Upper lobe of left lung (tissue), 6 donors: ENCODE results near the gene ANKS3. TPM values are rescaled to one million over a fixed set of nuclear protein-coding genes. Genes with fewer than 3 reads are reported as not detected.

Experiments used
- ATAC-seq, 2 donors: fragments of 200-7000 bp; cut with Tn5 transposase; one replicate each; pipeline ENCODE4 v1.9.1; 2022; ENCODE audit warnings: mild to moderate bottlenecking in 2 of 2, moderate library complexity in 2 of 2; ENCODE audit not compliant: low FRiP score in 2 of 2
- DNase-seq, 2 donors: peaks; one replicate each; pipeline ENCODE4 v3.0.0-alpha.2; 2019 to 2020
- H3K27ac ChIP-seq, 4 donors: fragments of 200-600 bp; sonication (generic); one replicate each; pipeline ENCODE4 v1.5.1; 2016 to 2019
- H3K27me3 ChIP-seq, 4 donors: fragments of 200-600 bp; sonication (generic); one replicate each; pipeline ENCODE4 v1.5.1; 2017 to 2019
- H3K36me3 ChIP-seq, 4 donors: fragments of 200-600 bp; sonication (generic); one replicate each; pipeline ENCODE4 v1.5.1; 2016 to 2019
- H3K4me1 ChIP-seq, 4 donors: fragments of 200-600 bp; sonication (generic); one replicate each; pipeline ENCODE4 v1.5.1; 2018 to 2019
- H3K4me3 ChIP-seq, 4 donors: fragments of 200-600 bp; sonication (generic); one replicate each; pipeline ENCODE4 v1.5.1; 2017 to 2019; ENCODE audit warnings: mild to moderate bottlenecking in 2 of 4, moderate library complexity in 1 of 4
- H3K9me3 ChIP-seq, 4 donors: fragments of 200-600 bp; sonication (generic); one replicate each; pipeline ENCODE4 v1.5.1; 2018 to 2019
- CTCF ChIP-seq, 6 experiments: fragments of 450-650 bp in 4 of 6; fragments of 200-600 bp in 2 of 6; sonication (generic) in 2 of 6; IDR thresholded peaks; one replicate each; pipeline ENCODE4 v1.5.1; 2016 to 2019; ENCODE audit warnings: antibody characterized with exemption in 6 of 6
- EP300 ChIP-seq, 4 donors: sonication (generic); formaldehyde crosslinking; IDR thresholded peaks; one replicate each; pipeline ENCODE4 v1.5.1; 2017; ENCODE audit warnings: antibody characterized with exemption in 4 of 4, control low read depth in 2 of 4
- POLR2A ChIP-seq, 4 donors: fragments of 450-650 bp; IDR thresholded peaks; one replicate each; pipeline ENCODE4 v1.5.1; 2016 to 2017; ENCODE audit warnings: antibody characterized with exemption in 4 of 4, mild to moderate bottlenecking in 2 of 4
- POLR2AphosphoS5 ChIP-seq, 2 donors: sonication (generic); formaldehyde crosslinking; IDR thresholded peaks; one replicate each; pipeline ENCODE4 v1.5.1; 2017; ENCODE audit warnings: antibody characterized with exemption in 2 of 2
- WGBS, 2 donors: methylation state at CpG; one replicate each; pipeline ENCODE4 v1.1.5; 2017 to 2018; 5-methylcytosine and 5-hydroxymethylcytosine counted together
- total RNA-seq, 6 donors: library from RNA; depleted of rRNA in 4 of 6; stranded (reverse); fragments of >200 nt in 4 of 6; gene quantifications; one replicate each; pipeline versions ENCODE4 v1.1.0 to v1.2.1, GENCODE V29; 2016 to 2021
- donor health status: DM: no; HTN: no; CAD: no; lungs with moderate emphysema.
- donor health status: DM: no; HTN: yes; CAD: no; lungs with severe emphysema.

ANKS3 gene
- total RNA-seq, 6 donors from 2014 or later = 17.9 to 67.1 (median 20.0) TPM

GRCh38 chr16:4729876-4730275 is 4.2 kb downstream of the ANKS3 start:
- Histone ChIP-seq H3K27ac (no peak overlapping the region), H3K9me3 (no peaks in the 10 kb centered on the region), H3K4me3 (no peak overlapping the region), H3K27me3 (no peaks in the 10 kb centered on the region), H3K36me3 (peaks cover 8 to 45% (median 34%) of the 10 kb centered on the region in 4 donors), H3K4me1 (peaks cover 4 to 14% (median 5%) of the 10 kb centered on the region in 4 donors)
- DNase-seq (no peak), ATAC-seq (no peak)
- 94 to 99% methylated on average over 14 to 15 of the region's 15 CpGs for WGBS, 2 donors
- TF ChIP-seq POLR2AphosphoS5 (IDR thresholded peaks at IDR 0.05) (no peak), CTCF (IDR thresholded peaks at IDR 0.05) (no peak), POLR2A (IDR thresholded peaks at IDR 0.05) (no peak), EP300 (IDR thresholded peaks at IDR 0.05) (no peak)

DNA sequence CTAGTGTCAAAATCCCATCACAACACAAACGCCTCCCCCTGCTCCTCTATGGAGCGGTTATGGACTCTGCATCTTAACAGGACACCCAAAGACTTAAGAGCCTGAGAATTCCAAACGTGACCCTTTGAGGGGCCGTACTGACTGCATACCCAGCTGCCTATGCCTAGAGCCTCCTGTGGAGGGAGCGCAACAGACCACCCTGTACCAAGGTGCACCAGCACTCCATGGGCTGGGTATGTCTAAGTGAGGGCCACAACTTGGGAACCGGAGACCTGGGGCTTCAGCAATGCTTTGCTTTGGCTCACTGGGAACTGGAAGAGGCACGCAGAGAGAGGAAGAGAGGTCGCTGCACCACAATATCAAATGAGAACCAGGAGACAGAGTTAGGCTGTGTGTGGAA is 5.4 kb downstream of the ANKS3 start:
- TF ChIP-seq EP300 (IDR thresholded peaks at IDR 0.05) = no peak
- TF ChIP-seq POLR2AphosphoS5 (IDR thresholded peaks at IDR 0.05) = no peak
- no peak for TF ChIP-seq CTCF (IDR thresholded peaks at IDR 0.05)
- no peak for TF ChIP-seq POLR2A (IDR thresholded peaks at IDR 0.05)
- peaks cover 8 to 56% (median 34%) of the 10 kb centered on the region in 4 donors for H3K36me3 ChIP-seq
- H3K4me1 ChIP-seq = peaks cover 3 to 9% (median 5%) of the 10 kb centered on the region in 4 donors
- H3K27ac ChIP-seq = no peak overlapping the region
- H3K4me3 ChIP-seq = no peak overlapping the region
- no peaks in the 10 kb centered on the region for H3K27me3 ChIP-seq
- H3K9me3 ChIP-seq = no peaks in the 10 kb centered on the region
- DNase-seq = no peak
- 91 to 98% methylated on average over 6 to 8 of the region's 8 CpGs for WGBS, 2 donors
- ATAC-seq = no peak

- ATAC-seq = peak in 1 of 2 donors; percentile 12
- no peaks in the 10 kb centered on the region for H3K9me3 ChIP-seq
- no peaks in the 10 kb centered on the region for H3K4me1 ChIP-seq
- no peak overlapping the region for H3K4me3 ChIP-seq
- H3K36me3 ChIP-seq = peaks cover 8 to 75% (median 34%) of the 10 kb centered on the region in 4 donors
- peak in 1 of 2 donors; percentile 65 for DNase-seq
- no peak overlapping the region for H3K27ac ChIP-seq
- 90 to 97% methylated on average over 12 to 18 of the region's 18 CpGs for whole genome bisulfite sequencing, 2 donors
- TF ChIP-seq EP300 (IDR thresholded peaks at IDR 0.05) = no peak
- no peak for TF ChIP-seq POLR2AphosphoS5 (IDR thresholded peaks at IDR 0.05)
- TF ChIP-seq CTCF (IDR thresholded peaks at IDR 0.05) = no peak
- no peak for TF ChIP-seq POLR2A (IDR thresholded peaks at IDR 0.05)
- H3K27me3 ChIP-seq = no peaks in the 10 kb centered on the region
Observed at GRCh38 chr16:4726616-4727015, 7.5 kb downstream of the ANKS3 start.

- no peaks in the 10 kb centered on the region for H3K9me3 ChIP-seq
- ATAC-seq = no peak
- WGBS, 2 donors = 90 to 96% methylated on average over 11 of the region's 11 CpGs
- no peak for DNase-seq
- no peaks in the 10 kb centered on the region for H3K4me1 ChIP-seq
- no peaks in the 10 kb centered on the region for H3K27me3 ChIP-seq
- H3K36me3 ChIP-seq = peaks cover 8 to 71% (median 33%) of the 10 kb centered on the region in 4 donors
- TF ChIP-seq CTCF (IDR thresholded peaks at IDR 0.05) (no peak), EP300 (IDR thresholded peaks at IDR 0.05) (no peak), POLR2A (IDR thresholded peaks at IDR 0.05) (no peak), POLR2AphosphoS5 (IDR thresholded peaks at IDR 0.05) (no peak)
- no peak overlapping the region for H3K4me3 ChIP-seq
- no peak overlapping the region for H3K27ac ChIP-seq
Observed at GRCh38 chr16:4724661-4725270, 9.3 kb downstream of the ANKS3 start.
